Brain microvascular endothelial cell (primary cell): ENCODE measurements around the gene TRUB2.

Experiments used
- DNase-seq: peaks from one replicate; pipeline ENCODE4 v3.0.0-alpha.2; 2020
- H3K27ac ChIP-seq: fragments of 250-450 bp; sonication (Bioruptor Pico); 2 replicates; pipeline ENCODE4 v1.5.1; 2020; ENCODE audit warnings: mild to moderate bottlenecking, moderate library complexity
- H3K27me3 ChIP-seq: fragments of 250-450 bp; sonication (Bioruptor Pico); replicated peaks from 2 replicates; pipeline ENCODE4 v1.5.1; 2020; ENCODE audit warnings: mild to moderate bottlenecking
- H3K36me3 ChIP-seq: fragments of 250-450 bp; sonication (Bioruptor Pico); replicated peaks from 2 replicates; pipeline ENCODE4 v1.5.1; 2020; ENCODE audit warnings: mild to moderate bottlenecking
- H3K4me3 ChIP-seq: 2 replicates; pipeline ENCODE4 v1.5.1; 2011; ENCODE audit warnings: low read depth, mild to moderate bottlenecking, control low read depth, low read length, moderate library complexity
- in situ Hi-C: cut with HindIII; loops from 2 replicates; pipeline ENCODE4 v1.10.0; 2017; ENCODE audit warnings: low sequenced_read_pairs, low pct_ligation_motif_present
- TF ChIP-seq, protein P1 (sequence below): IDR thresholded peaks from 2 replicates; pipeline ENCODE4 v1.5.1; 2011; ENCODE audit warnings: low read depth, mild to moderate bottlenecking, moderate library complexity, low read length, control low read depth, inconsistent platforms; ENCODE audit errors: missing control alignments

The TRUB2 gene

DNA sequence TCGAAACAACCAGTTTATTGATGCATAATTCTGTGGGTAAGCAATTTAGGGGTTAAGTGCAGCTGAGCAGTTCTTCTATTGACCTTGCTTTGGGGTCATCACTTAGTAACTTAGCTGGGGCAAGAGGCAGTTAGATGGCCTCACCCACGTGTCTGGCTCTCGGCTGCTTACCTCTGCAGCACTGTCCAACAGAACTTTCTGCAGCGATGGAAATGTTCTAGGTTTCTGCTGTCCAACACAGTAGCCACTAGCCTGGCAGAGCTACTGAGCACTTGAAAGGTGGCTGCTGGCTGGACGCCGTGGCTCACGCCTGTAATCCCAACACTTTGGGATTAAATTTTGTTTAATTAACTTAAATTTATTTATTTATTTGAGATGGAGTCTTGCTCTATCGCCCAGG lies 35.8 kb upstream of the TRUB2 start:
- H3K4me3 ChIP-seq, result no peak overlapping the region
- H3K27me3 ChIP-seq, result no peaks in the 10 kb centered on the region
- no peak overlapping the region for H3K27ac ChIP-seq
- H3K36me3 ChIP-seq, result peaks cover 13% of the 10 kb centered on the region
- TF ChIP-seq, protein P1, sequence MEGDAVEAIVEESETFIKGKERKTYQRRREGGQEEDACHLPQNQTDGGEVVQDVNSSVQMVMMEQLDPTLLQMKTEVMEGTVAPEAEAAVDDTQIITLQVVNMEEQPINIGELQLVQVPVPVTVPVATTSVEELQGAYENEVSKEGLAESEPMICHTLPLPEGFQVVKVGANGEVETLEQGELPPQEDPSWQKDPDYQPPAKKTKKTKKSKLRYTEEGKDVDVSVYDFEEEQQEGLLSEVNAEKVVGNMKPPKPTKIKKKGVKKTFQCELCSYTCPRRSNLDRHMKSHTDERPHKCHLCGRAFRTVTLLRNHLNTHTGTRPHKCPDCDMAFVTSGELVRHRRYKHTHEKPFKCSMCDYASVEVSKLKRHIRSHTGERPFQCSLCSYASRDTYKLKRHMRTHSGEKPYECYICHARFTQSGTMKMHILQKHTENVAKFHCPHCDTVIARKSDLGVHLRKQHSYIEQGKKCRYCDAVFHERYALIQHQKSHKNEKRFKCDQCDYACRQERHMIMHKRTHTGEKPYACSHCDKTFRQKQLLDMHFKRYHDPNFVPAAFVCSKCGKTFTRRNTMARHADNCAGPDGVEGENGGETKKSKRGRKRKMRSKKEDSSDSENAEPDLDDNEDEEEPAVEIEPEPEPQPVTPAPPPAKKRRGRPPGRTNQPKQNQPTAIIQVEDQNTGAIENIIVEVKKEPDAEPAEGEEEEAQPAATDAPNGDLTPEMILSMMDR, result no peak
- DNase-seq, result no peak
- in situ Hi-C loops, result no loop called here

DNA sequence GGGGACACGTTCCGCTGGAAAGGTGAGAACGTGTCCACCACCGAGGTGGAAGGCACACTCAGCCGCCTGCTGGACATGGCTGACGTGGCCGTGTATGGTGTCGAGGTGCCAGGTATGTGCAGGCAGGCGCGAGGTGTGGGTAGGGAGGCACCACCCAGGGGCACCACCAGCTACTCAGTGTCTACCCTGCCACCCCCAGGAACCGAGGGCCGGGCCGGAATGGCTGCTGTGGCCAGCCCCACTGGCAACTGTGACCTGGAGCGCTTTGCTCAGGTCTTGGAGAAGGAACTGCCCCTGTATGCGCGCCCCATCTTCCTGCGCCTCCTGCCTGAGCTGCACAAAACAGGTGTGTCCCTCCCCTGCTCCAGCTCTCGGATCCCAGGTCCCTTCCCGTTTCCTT lies 33.2 kb upstream of the TRUB2 start:
- Histone ChIP-seq H3K36me3 (peaks cover 21% of the 10 kb centered on the region), H3K27ac (no peak overlapping the region), H3K27me3 (no peaks in the 10 kb centered on the region), H3K4me3 (no peak overlapping the region)
- DNase-seq, result no peak
- in situ Hi-C loops, result no loop called here
- TF ChIP-seq, protein P1, result no peak

DNA sequence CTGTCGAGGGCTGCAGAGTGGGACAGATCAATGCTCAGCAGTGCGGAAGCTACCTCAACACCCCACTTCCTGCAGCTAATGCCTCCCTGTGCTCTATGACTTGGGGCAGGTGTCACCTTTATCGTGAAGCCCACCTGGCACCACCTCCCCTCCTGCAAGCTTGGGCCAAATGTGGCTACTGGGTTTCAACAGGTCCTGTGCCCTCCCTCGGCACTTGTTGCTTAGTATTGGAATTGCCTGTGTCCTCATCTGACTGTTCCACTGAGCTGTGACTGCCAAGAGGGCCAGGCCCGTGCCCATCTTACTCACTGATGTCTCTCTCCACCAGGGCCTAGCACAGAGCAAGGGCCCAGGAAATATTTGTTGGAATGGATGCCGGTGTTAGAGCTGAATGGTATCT lies 27.5 kb upstream of the TRUB2 start:
- Histone ChIP-seq H3K4me3 (no peak overlapping the region), H3K36me3 (peaks cover 37% of the 10 kb centered on the region), H3K27ac (no peak overlapping the region), H3K27me3 (no peaks in the 10 kb centered on the region)
- in situ Hi-C loops, result no loop called here
- TF ChIP-seq, protein P1, result no peak
- DNase-seq, result no peak

DNA sequence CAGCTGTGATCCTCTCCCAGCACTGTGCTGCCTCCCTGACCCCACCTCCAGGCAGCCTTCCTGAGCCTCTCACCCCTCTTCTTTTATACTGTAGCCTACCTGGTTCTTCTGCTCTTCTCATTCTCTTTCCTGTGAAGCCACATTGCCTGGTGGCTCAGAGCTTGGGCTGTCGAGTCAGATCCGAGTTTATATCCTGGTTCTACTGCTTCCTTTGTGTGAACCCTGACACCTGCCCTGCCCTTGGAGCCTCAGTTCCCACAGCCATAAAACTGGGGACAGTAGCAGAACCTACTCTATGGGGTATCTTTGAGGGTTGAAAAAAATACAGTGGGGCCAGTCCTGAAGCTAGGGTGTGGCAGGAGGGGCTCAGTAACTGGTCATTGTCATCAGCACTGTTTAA lies 26.9 kb upstream of the TRUB2 start:
- TF ChIP-seq, protein P1, result no peak
- in situ Hi-C loops, result no loop called here
- Histone ChIP-seq H3K27ac (no peak overlapping the region), H3K4me3 (no peak overlapping the region), H3K27me3 (no peaks in the 10 kb centered on the region), H3K36me3 (peaks cover 43% of the 10 kb centered on the region)
- DNase-seq, result no peak

DNA sequence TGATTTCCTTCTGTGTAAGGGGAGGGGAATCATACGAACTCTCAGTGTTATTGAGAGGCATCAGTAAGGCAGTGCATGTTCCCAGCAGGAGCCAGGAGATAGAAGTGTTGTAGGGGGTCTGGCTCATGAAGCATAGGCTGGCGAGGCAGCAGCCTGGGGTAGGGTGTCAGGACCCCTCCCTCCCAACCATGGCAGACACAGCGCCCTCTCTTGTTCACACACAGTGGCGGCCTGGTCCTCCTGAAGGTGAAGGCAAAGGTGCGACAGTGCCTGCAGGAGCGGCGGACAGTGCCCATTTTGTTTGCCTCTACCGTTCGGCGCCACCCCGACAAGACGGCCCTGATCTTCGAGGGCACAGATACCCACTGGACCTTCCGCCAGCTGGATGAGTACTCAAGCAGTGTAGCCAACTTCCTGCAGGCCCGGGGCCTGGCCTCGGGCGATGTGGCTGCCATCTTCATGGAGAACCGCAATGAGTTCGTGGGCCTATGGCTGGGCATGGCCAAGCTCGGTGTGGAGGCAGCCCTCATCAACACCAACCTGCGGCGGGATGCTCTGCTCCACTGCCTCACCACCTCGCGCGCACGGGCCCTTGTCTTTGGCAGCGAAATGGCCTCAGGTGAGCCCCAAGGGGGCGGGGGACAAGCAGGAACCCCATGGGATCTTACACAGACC lies 22.8 kb upstream of the TRUB2 start:
- Histone ChIP-seq H3K4me3 (no peak overlapping the region), H3K27ac (no peak overlapping the region), H3K27me3 (no peaks in the 10 kb centered on the region), H3K36me3 (peaks cover 52% of the 10 kb centered on the region)
- TF ChIP-seq, protein P1, result no peak
- in situ Hi-C loops, result no loop called here
- DNase-seq, result no peak

DNA sequence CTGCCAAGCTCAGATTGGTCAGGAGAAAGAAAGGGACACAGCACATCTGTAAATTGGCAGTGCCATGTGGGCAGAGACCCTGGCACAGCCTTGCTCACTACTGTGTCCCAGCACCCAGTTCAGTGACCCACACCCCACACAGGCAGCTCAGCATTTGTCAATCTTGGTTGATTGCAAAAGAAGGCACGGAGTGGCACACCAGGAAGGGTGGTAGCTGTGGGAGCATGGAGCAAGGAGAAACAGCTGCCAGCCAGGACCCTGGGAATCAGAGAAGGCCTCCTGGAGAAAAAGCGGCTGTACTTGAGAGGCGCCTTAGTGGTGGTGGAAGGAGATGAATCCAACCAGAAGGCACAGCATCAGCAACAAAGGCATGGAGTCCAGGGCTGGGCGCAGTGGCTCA lies 21.6 kb upstream of the TRUB2 start:
- Histone ChIP-seq H3K4me3 (no peak overlapping the region), H3K27me3 (no peaks in the 10 kb centered on the region), H3K27ac (no peak overlapping the region), H3K36me3 (peaks cover 52% of the 10 kb centered on the region)
- no peak for DNase-seq
- in situ Hi-C loops, result no loop called here
- TF ChIP-seq, protein P1, result no peak
